Measurements from ENCODE around the gene MYO7A.
"Not testable (repeated sequence)": the region's sequence is repeated elsewhere in the genome, so short reads cannot be mapped to it uniquely, and the experiment has no call there.

Gene MYO7A

DNA sequence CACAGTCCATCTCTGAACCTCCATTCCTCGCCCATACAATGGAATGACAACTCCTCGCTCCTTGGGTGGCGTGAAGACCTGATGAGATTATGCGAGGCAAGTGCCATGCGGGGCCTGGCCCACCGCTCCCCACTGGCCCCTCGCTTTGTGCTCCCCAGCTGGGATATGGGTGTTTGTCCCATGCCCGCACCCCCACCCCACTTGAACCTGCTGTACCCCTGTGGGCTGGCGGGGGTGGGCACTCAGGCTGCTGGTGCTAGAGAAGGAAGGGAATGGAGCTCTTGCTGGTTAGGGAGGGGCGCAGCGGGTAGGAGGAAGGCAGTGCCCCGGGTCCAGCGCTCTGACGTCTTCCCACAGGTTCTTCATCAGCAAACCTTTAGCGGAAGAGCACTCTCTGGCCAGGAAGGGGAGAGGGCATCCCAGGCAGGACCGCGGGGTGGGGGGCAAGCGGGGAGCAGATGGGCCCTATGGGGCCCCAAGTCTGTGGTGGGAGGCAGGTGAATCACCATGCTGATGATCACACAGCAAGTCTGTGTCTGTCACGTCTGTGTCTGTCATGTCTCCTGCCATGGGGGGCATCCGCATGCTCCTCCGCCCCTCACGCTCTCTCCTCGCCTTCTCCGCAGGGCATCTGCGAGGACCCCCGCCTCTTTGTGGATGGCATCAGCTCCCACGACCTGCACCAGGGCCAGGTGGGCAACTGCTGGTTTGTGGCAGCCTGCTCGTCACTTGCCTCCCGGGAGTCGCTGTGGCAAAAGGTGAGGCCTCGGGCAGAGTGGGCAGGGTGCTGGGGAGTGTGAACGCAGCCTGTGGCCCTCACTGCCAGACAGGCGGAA, 34.8 kb upstream of the MYO7A start:
- FAIRE-seq (no peak), DNase-seq (ENCODE audit: low spot score) (no peak)

DNA sequence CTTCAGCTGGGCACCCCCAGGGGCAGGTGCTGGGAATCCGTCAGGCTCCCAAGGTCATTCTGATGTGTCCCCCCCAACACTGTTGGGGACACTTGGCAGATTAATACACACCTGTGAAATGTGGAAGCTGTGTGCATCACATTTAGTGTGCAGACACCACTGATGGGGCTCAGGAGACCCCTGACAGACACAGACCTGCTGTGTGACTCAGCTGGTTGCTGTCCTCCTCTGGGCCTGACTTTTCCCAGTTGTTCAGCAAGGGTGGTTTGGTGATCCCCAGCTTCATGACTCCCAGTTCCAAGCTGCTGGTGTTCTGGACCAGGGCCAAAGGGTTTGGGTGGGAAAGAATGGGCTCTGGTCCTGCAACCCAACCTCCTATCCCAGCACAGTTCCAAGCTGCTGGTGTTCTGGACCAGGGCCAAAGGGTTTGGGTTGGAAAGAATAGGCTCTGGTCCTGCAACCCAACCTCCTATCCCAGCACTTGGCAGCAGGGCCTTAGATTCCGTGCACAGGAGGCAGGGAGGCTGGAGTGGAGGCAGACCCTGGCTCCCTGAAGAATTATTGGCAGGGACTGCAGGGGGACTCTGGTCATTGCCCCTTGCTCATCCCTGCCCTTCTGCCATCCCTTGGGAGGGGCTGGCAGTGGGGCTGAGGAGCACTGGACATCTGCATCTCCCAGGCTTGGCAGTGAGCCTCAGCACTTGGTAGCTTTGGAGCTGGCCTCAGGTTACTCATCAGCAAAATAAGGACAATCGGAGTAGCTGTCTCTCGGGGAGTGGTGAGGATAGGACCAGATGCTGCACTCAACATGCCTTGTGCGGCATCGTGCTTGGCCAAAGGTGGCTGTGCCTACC, 33.8 kb upstream of the MYO7A start:
- no peak for FAIRE-seq

DNA sequence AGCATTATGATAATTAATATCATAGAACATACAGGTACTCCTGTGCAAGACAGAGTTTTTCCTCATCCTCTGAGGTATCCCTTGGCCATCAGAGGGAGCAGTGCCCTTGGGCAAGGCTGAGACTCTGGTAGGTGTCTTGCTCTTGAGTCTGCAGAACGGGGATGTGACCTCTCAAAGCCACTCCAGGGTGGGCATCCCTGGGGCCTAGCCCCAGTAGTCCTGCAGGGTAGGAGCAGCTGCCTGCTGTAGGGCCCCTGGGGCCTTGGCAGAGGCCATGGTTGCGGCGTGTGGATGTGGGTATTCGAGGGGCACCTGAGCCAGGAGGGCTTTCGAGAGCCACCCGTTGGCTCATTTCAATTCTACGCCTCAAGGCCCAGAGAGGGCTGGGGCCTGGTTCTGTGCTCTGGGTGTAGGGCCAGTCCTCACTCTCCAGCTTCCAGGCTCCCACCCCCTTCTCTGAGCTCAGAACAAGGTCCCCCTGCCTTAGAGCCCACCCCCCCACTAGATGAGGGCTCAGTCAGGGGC, 33.1 kb upstream of the MYO7A start:
- DNase-seq (ENCODE audit: low spot score) (no peak), FAIRE-seq (no peak)

More for the DNA sequence above, 33.8 kb upstream of the MYO7A start:
- DNase-seq (ENCODE audit: low spot score), result no peak

DNA sequence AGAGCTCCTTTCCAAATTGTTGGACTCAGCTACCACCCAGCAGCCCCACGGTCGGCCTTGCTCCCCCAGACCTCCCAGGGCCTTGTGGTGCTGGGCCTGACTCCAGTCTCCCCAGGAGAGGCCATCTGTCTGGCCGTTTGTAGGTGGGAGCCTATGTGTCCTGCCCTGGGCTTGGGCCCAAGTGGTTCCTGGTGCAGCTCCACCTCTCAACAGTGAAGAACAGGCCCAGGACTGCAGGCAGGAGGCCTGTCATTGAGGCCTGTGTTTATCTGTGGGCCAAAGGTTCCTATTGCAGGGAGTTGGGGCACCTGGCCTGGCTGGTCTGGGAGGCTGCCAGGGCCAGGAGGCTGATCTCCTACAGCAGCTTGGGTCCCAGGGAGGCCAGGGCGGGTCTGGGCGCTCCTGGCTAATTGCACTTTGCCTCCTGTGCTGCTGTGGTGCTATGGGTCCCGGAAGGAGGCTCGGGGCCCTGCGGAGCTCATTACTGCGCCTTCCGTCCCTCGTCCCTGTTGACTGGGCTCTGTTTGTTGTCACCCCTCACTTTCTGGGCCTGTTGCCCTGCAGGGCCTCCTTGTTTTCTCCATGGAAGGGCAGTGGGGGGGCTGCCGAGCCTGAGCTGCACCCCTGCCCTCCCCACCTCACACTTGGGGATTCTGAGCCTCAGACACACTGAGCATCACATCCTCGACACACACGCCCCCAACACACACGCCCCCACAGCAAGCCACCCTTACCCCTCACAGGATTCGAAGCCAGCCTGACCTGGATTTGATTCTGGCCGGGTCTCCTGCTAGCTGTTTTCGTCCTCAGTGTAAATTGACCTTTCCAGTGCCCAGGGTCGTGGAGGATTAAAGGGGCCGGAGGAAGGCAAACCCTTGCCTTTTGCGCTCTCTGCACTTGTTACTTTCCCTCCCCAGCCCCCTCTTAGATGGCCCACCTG, 32.2 kb upstream of the MYO7A start:
- DNase-seq (ENCODE audit: low spot score), result no peak
- no peak for FAIRE-seq

DNA sequence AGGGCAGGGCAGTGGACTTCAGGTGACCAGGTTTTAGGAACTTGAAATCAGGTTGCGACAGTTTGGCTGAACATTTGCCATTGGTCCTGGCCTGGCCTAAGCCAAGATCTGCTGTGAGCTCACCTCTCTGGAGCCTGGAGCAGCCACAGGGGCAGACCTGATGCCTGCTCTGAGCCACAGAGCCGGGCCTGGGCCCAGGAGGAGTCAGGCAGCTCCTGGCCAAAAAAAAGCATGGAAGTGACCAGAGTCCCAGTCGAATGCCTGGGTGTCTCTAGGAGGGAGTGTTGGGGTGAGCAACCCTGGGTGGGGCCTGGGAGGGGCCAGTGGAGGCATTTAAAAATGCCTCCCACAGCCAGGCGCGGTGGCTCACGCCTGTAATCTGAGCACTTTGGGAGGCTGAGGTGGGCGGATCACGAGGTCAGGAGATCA, 31.4 kb upstream of the MYO7A start:
- FAIRE-seq, result no peak
- no peak for DNase-seq (ENCODE audit: low spot score)

DNA sequence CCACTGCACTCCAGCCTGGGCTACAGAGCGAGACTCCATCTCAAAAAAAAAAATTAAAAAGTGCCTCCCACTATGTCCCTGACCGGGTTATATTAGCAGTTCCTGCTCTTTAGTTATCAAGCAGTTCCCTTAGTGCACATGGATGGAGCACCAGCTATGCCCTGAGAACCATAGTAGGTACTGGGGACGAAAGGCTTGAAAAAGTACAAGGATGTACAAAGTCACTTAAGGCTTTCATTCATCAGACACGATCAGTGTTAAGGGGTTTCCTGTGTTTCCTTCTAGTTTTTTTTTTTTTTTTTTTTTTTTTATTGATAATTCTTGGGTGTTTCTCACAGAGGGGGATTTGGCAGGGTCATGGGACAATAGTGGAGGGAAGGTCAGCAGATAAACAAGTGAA, 30.9 kb upstream of the MYO7A start:
- DNase-seq (ENCODE audit: low spot score); FAIRE-seq: not testable (repeated sequence)

DNA sequence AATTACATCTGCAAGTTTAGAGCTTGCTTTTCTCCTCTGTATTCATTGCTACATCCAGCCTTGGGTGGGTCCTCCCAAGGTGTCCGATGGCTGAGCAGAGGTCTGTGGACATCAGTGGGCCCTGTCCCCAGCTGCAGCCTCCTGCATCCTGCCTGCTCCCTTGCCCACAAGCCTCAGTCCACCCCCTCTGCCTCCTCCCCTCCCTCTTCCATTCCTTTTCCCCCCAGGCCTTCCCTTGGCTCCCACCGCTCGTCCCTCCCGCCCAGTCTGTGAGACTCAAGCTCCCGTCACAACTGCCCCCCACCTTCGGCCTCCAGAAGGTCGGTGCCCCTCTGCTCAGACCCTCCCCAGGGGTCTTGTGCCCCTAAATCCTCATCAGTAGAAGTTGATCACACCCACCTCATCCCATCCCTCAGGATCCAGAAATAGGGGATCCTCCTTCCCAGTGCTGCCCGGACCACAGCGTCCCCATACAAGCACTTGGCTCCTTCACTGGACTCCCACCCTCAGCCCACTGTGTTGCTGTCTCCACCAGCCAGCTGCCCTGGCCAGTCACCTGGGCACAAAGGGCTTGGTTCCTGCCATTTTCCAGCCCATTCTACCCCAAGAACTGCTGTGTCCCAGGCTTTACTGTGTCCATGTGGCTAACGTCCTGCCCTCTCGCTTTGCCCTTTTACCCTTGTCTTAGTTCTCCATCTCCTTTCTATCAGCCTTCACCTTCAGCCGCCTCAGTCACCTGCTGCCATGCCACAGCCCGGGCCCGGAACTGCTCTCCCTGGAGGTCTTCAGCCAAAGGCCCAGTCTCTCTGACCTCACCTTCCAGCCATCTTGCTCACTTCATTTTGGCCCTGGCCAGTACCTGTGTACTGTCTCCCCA, 27.6 kb upstream of the MYO7A start:
- DNase-seq (ENCODE audit: low spot score) (no peak), FAIRE-seq (no peak)

DNA sequence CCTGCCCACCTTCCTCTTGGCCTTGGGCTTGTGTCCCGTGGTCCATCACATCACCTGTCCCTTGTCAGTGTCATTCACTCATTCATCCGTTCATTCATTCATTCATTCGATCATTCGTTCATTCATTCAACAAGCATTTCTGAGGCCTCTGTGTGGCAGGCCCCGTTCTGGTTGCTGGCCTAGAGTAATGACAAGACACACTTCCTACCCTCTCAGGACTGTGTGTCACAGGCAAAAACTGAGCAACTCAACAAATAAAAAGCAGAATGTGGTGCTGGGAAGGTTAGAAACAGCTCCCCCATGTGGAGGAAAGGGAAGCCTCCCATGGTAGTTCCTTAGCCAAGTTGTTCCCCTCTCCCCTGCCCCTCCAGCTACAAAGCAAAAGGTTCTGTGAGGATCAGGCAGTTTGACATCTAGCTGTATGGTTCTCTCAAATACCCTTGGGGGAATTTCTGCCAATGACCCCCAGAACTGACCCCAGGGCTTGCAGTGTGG, 27.0 kb upstream of the MYO7A start:
- DNase-seq (ENCODE audit: low spot score) (peak; percentile 48), FAIRE-seq (peak; percentile 17)

DNA sequence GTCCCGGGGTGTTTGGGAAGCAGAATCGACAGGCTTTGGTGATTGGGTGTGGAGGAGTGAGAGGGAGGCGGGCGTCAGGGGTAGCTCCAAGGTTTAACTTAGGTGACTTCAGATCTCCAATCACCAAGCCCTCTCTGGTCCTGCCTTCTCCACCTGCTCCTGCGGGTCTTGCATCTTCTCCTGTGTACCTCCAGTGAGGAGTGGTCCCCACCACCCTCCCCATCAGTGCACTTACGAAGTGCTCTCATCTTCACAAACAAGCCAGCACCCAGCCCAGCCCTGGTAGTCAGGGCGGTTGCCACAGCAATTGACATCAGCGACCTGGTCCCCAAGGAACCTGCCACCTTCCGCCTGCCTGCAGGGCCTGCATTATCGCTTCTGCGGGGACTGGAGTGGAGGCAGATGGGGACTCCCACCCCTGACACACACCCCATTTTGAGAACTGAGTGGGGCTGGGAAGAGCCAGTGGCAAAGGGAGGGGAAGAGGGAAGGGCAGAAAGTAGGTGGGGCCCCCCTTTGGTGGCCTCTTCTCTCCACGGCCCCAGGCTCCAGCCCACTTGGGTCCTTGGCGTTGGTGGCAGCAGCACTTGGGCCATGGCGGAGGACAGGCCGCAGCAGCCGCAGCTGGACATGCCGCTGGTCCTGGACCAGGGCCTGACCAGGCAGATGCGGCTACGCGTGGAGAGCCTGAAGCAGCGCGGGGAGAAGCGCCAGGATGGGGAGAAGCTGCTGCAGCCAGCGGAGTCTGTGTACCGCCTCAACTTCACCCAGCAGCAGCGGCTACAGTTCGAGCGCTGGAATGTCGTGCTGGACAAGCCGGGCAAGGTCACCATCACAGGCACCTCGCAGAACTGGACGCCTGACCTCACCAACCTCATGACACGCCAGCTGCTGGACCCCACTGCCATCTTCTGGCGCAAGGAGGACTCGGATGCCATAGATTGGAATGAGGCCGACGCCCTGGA, 25.5 kb upstream of the MYO7A start, which contains the start of gene OMP:
Gene OMP, plus strand, starts transcription at position 595 of the 965 bp plus-strand sequence. Its CDS starts 0 bp downstream, at position 595.
- no peak for DNase-seq (ENCODE audit: low spot score)
- no peak for FAIRE-seq

DNA sequence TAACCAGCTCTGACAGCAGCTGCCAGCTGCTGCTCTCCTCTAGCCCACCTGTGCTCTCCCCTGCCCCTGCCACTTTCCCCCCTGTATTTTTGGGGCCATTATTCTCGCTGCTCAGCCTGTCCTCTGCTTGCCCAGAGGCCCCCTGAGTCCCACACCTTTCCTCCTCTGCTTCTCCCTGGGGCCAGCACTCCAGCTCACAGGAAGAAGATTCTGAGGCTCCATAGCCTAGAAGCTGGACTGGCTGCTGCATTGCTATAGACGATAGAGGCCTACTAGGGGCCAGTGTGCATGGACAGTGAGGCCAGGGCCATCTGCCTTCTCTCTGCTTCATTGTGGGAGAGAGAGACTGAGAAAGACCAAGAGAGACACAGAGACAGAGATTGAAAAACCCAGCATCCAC, 24.7 kb upstream of the MYO7A start:
- no peak for DNase-seq (ENCODE audit: low spot score)
- FAIRE-seq, result no peak

DNA sequence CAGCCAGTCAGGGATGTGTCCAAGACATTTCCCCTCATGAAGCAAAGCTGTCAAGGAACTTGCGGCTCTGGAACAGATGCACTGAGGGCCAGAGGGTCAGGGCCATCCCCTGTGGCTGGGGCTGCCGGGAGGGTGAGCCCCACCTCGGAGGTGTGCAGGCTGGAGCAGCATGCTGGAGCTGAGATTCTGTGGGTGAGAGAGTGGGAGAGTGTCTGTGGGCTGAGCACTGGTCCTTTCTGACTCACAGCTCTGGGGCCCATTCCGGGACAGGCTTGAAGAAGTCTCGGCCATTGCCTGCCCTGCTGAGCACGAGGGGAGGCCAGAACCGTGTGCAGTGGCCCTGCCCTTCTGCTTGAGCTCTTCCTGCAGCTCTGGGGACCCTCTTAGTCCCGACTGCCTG, 23.3 kb upstream of the MYO7A start:
- FAIRE-seq (peak; percentile 86), DNase-seq (ENCODE audit: low spot score) (no peak)

DNA sequence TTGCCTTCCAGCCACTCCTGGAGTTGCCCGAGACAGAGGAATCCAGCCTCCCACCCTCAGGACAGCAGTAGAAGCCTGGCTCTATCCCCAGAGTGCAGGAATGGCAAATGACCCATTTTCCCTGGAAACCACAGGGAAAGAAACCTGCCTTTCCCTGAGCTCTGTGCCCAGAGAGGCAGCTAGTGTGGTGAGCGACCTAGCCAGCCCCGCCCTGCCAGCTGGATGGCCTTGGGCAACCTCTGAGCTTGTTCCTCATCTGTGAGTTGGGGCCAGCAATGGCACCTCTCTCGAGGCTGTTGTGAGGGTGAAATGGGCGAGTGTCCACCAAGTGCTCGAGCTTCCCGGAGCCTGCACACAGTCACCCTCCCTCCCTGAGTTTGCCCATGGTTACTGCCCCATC, 21.7 kb upstream of the MYO7A start:
- DNase-seq (ENCODE audit: low spot score), result no peak
- no peak for FAIRE-seq

DNA sequence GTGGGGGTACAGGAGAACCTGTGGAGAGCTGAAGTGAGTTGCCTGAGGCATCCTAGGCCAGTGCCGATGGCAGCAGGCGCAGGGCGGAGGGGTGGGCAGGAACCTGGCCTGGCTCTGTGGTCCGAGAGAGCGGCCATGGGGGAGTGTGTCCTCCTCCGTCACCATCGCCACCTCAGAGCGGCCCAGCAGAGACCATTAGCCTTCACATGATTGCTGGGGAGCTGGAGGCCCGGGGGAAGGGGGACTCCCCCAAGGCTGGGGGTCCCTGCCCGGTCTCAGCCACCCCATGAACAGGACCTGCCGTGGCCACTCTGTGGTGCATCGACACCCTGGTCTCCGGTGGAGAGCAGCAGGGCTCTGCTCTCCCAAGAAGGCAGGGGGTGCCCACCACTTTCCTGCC, 21.3 kb upstream of the MYO7A start:
- DNase-seq (ENCODE audit: low spot score) (no peak), FAIRE-seq (no peak)

DNA sequence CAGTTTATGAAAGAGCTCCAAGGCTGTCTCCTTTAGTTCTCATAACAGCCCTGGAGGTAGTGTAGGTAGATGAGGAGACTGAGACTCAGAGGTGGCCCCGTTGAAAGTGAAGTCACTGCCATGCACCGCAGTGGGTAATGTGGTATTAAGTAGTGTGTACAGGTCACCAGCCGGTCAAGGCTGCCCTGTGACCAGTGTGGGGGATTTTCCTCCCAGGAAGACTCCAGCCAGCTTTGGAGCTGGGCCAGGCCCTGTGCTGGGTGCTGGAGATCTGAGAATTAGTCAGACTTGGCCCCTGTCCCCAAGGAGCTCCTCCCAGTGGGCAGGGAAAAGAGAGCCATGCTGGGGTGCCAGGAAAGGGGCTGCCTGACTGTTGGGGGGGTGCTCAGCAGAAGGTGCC, 20.1 kb upstream of the MYO7A start:
- DNase-seq (ENCODE audit: low spot score) (peak; percentile 79), FAIRE-seq (no peak)

DNA sequence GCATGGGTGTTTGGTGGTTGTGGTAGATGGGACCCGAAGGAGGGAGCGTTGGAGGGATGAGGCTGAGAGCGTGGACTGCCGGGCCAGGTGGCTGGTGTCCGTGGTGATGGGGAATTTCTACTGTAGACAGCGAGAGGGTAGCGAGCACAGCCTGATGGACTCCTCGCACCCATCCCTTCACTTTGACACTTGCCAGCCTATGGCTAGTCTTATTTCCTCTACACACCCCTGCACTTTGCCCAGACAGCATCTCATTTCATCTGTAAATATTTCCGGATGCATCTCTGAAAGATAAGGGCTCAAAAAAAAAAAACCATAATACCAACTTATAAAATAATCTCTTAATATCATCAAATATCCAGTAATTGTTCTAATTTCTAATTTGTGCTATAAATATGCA, 19.6 kb upstream of the MYO7A start:
- FAIRE-seq, result no peak
- DNase-seq (ENCODE audit: low spot score), result no peak

DNA sequence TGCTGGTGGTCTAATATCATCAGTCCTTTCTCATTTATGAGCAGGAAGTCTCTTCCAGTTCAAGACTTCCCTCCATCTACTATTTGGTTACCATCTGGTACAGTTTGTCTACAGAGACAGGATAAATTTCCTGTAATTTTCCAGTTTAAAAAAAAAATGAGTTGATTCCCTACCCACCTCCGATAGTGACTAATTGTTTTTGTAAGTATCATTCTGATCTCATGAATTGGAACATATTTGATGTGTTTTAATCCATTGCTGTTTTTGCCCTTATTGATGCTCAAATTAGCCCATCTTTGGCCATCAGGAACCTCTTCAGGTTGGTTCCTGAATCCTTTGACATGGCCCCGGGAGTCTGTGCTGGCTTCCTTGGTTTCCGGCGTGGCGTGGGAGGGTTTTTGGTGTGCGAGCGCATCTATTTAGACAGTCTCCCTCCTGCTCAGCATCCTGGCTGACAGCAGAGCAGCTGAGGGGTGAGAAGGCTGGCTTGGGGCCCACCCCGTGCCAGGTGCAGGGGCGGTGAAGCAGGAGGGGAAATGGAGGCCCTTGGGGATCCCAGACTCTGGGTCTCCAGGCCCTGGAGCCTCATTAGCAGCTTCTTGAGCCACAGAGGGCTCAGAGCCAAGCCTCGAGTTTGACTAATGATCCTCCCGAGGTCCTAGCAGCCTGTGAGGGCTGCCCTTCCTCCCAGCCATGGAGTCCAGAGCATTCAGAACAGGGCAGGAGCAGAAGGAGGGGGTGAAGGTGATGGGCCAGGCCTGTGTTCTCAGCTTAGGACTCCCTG, 18.6 kb upstream of the MYO7A start:
- FAIRE-seq, result peak; percentile 46
- DNase-seq (ENCODE audit: low spot score), result no peak

DNA sequence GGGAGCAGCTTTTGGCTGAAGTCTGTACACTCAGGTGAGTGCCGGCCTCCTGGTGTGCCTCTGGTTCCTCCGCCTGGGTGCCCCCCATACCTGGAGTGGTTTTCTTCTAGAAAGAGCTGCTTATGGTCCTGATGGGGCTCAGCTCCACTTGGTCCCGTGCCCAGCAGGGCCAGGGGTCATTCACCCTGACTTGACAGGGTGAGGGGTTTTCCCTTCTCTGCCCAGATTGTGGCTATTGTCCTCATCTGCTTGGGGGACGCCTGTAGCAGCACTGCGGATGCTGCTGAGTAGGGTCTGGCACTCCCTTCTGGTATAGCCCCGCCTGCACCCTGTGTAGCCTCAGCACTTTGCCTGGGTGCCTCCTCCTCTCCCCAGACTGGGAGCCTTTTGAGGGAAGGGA, 17.2 kb upstream of the MYO7A start:
- DNase-seq (ENCODE audit: low spot score) (no peak), FAIRE-seq (no peak)

DNA sequence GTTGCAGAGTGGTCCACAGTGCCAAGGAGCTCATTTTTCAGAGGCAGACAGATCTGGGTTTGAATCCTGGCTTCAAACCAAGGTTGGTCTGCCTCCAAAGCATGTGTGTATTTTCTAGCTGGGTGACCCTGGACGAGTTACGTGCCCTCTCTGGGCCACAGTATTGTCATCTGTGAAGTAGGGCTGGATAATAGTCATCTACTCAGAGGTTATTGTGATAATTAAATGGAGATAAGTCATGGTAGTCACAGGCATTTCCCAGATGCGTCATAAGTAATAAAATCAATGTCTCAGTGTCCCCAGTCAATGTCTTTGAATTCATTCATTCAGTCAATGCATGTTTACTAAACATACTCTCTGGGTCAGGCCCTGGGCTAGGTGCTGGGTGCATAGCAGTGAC, 16.8 kb upstream of the MYO7A start:
- no peak for FAIRE-seq
- no peak for DNase-seq (ENCODE audit: low spot score)
